GM12891 (cell line): ENCODE measurements around the gene CEP120.
"Not testable (repeated sequence)": the region's sequence is repeated elsewhere in the genome, so short reads cannot be mapped to it uniquely, and the experiment has no call there.

Source experiments
- PAX5 ChIP-seq: IDR thresholded peaks from 2 replicates; pipeline ENCODE4 v1.6.1; 2011; ENCODE audit warnings: low read length, moderate library complexity, mild to moderate bottlenecking; ENCODE audit not compliant: insufficient read depth, severe bottlenecking
- POLR2A ChIP-seq: IDR thresholded peaks from 2 replicates; pipeline ENCODE4 v1.6.1; 2011; ENCODE audit warnings: low read depth, low read length, control low read depth
- POLR2AphosphoS5 ChIP-seq: IDR thresholded peaks from 2 replicates; pipeline ENCODE4 v1.6.1; 2011; ENCODE audit warnings: low read depth, low read length, control low read depth
- POU2F2 ChIP-seq: IDR thresholded peaks from 2 replicates; pipeline ENCODE4 v1.6.1; 2011; ENCODE audit warnings: low read depth, mild to moderate bottlenecking, control low read depth, low read length, moderate library complexity
- SPI1 ChIP-seq: IDR thresholded peaks from 2 replicates; pipeline ENCODE4 v1.6.1; 2011; ENCODE audit warnings: low read depth, low read length, control low read depth
- TAF1 ChIP-seq: IDR thresholded peaks from 2 replicates; pipeline ENCODE4 v1.6.1; 2011; ENCODE audit warnings: low read depth, low read length, control low read depth

GRCh38 chr5:123430441-123430840 lies 7.2 kb upstream of the CEP120 start:
- not testable (repeated sequence) for TF ChIP-seq POLR2A, POLR2AphosphoS5, TAF1, POU2F2, SPI1, PAX5
